Esophagus muscularis mucosa (tissue), 4 donors: ENCODE measurements around the gene KIFBP. TPM values are rescaled to one million over a fixed set of nuclear protein-coding genes. Genes with fewer than 3 reads are reported as not detected.
"Not testable (repeated sequence)": the region's sequence is repeated elsewhere in the genome, so short reads cannot be mapped to it uniquely, and the experiment has no call there.

ENCODE experiments used
- DNase-seq: peaks from one replicate; pipeline ENCODE4 v3.0.0-alpha.2; 2017; ENCODE audit errors: extremely low spot score
- H3K27ac ChIP-seq, 4 donors: fragments of 200-600 bp; sonication (generic); replicated peaks in 1 of 4; 1 replicate in 3 of 4; 2 replicates in 1 of 4; pipeline ENCODE4 v1.5.1; 2016 to 2019; ENCODE audit warnings: mild to moderate bottlenecking in 1 of 4
- H3K27me3 ChIP-seq, 4 donors: fragments of 200-600 bp; sonication (generic); one replicate each; pipeline versions ENCODE4 v1.5.1 to v1.6.0; 2016 to 2019
- H3K36me3 ChIP-seq, 4 donors: fragments of 200-600 bp; sonication (generic); one replicate each; pipeline ENCODE4 v1.5.1; 2016 to 2019
- H3K4me1 ChIP-seq, 4 donors: fragments of 200-600 bp; sonication (generic); one replicate each; pipeline ENCODE4 v1.5.1; 2016 to 2019
- H3K4me3 ChIP-seq, 4 donors: fragments of 200-600 bp; sonication (generic); 1 replicate in 2 of 4; 2 replicates in 2 of 4; pipeline ENCODE4 v1.5.1; 2016 to 2019; ENCODE audit warnings: mild to moderate bottlenecking in 4 of 4, moderate library complexity in 1 of 4
- H3K9me3 ChIP-seq, 4 donors: fragments of 200-600 bp; sonication (generic); 1 replicate in 3 of 4; 2 replicates in 1 of 4; pipeline ENCODE4 v1.5.1; 2016 to 2019
- EP300 ChIP-seq: sonication (generic); formaldehyde crosslinking; IDR thresholded peaks from one replicate; pipeline ENCODE4 v1.6.1; 2017; ENCODE audit warnings: antibody characterized with exemption
- POLR2A ChIP-seq: fragments of 450-650 bp; IDR thresholded peaks from one replicate; pipeline ENCODE4 v1.6.1; 2017; ENCODE audit warnings: antibody characterized with exemption, moderate library complexity, mild to moderate bottlenecking, low read depth
- POLR2AphosphoS5 ChIP-seq, 2 donors: sonication (generic); formaldehyde crosslinking; IDR thresholded peaks; one replicate each; pipeline ENCODE4 v1.6.1; 2017; ENCODE audit warnings: antibody characterized with exemption in 2 of 2
- WGBS: methylation state at CpG from one replicate; pipeline ENCODE4 v1.1.5; 2018; 5-methylcytosine and 5-hydroxymethylcytosine counted together
- intact Hi-C: fragments of 100-400 bp; cut with DNase I; formaldehyde crosslinking; loops from one replicate; pipeline ENCODE4 v1.15.1; 2023
- total RNA-seq, 4 donors: library from RNA; depleted of rRNA; stranded (reverse); fragments of >200 nt; gene quantifications; one replicate each; pipeline versions ENCODE4 v1.1.0 to v1.2.1, GENCODE V29; 2016
- TF ChIP-seq, protein P1 (sequence below), 3 experiments: fragments of 200-600 bp in 2 of 3; fragments of 450-650 bp in 1 of 3; sonication (generic) in 2 of 3; IDR thresholded peaks; one replicate each; pipeline ENCODE4 v1.5.1; 2017 to 2019; ENCODE audit warnings: antibody characterized with exemption in 3 of 3, mild to moderate bottlenecking in 2 of 3, moderate library complexity in 1 of 3

KIFBP gene
- 10 to 100 TPM; 29.1 to 46.8 (median 38.2) TPM for total RNA-seq

- Histone ChIP-seq H3K4me1 (peaks cover 44 to 55% (median 50%) of the 10 kb centered on the region in 4 donors), H3K27ac (peak within 1 kb of the TSS; percentile 84 to 89 (median 88)), H3K27me3 (no peaks in the 10 kb centered on the region), H3K4me3 (peak within 1 kb of the TSS; percentile 75 to 97 (median 80)), H3K9me3 (no peaks in the 10 kb centered on the region), H3K36me3 (peaks cover 6 to 22% (median 13%) of the 10 kb centered on the region in 4 donors)
- peak; percentile 98 for DNase-seq
- TF ChIP-seq, protein P1, sequence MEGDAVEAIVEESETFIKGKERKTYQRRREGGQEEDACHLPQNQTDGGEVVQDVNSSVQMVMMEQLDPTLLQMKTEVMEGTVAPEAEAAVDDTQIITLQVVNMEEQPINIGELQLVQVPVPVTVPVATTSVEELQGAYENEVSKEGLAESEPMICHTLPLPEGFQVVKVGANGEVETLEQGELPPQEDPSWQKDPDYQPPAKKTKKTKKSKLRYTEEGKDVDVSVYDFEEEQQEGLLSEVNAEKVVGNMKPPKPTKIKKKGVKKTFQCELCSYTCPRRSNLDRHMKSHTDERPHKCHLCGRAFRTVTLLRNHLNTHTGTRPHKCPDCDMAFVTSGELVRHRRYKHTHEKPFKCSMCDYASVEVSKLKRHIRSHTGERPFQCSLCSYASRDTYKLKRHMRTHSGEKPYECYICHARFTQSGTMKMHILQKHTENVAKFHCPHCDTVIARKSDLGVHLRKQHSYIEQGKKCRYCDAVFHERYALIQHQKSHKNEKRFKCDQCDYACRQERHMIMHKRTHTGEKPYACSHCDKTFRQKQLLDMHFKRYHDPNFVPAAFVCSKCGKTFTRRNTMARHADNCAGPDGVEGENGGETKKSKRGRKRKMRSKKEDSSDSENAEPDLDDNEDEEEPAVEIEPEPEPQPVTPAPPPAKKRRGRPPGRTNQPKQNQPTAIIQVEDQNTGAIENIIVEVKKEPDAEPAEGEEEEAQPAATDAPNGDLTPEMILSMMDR (IDR thresholded peaks at IDR 0.05): peak; percentile 39 to 52 (median 52)
- TF ChIP-seq EP300 (no peak), POLR2A (peak; percentile 32), POLR2AphosphoS5 (IDR thresholded peaks at IDR 0.05) (peak; percentile 97 to 98)
- intact Hi-C loops: loop anchor here (10.0 kb wide), 1 partner anchor 196 kb away; the partner anchor contains the start of gene SUPV3L1
- WGBS: 0% methylated on average over 33 of the region's 62 CpGs
These were observed at the start of gene KIFBP for GRCh38 chr10:68988530-68989316. KIFBP (plus strand) TSS chr10:68988803; CDS start chr10:68988833, 30 bp downstream.

- Histone ChIP-seq H3K4me3 (no peak overlapping the region), H3K4me1 (no peaks in the 10 kb centered on the region), H3K36me3 (peaks cover 36 to 99% (median 71%) of the 10 kb centered on the region in 4 donors), H3K9me3 (no peaks in the 10 kb centered on the region), H3K27ac (no peak overlapping the region), H3K27me3 (no peaks in the 10 kb centered on the region)
- WGBS: 95% methylated on average over 2 of the region's 2 CpGs
- intact Hi-C loops: no loop called here
- no peak for DNase-seq
- no peak for TF ChIP-seq POLR2AphosphoS5 (IDR thresholded peaks at IDR 0.05)
- TF ChIP-seq POLR2A: no peak
- TF ChIP-seq EP300: no peak
- TF ChIP-seq, protein P1 (IDR thresholded peaks at IDR 0.05): no peak
These were observed 49.7 kb upstream of the KIFBP start for GRCh38 chr10:68938884-68939283.

DNA sequence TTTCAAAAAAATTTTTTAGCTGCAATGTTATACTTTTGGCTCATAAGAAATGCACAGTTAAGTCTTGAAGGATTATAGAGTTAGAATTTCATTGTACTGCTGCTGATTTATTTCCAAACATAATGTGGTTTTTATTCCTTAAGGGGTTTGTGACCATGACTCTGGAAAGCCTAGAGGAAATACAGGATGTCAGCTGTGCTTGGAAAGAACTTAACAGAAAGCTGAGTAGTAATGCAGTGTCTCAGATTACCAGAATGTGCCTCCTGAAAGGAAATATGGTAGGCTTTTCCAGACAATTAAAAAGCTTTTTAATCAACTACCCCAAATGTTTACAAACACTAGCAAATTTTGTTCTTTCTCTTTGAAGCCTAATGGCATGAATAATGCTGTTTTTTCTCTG lies 47.7 kb upstream of the KIFBP start:
- H3K9me3 ChIP-seq, H3K4me1 ChIP-seq, H3K27me3 ChIP-seq, DNase-seq, H3K4me3 ChIP-seq, H3K27ac ChIP-seq, intact Hi-C loops: not testable (repeated sequence)
- peaks cover 53 to 99% (median 75%) of the 10 kb centered on the region in 4 donors for H3K36me3 ChIP-seq

DNA sequence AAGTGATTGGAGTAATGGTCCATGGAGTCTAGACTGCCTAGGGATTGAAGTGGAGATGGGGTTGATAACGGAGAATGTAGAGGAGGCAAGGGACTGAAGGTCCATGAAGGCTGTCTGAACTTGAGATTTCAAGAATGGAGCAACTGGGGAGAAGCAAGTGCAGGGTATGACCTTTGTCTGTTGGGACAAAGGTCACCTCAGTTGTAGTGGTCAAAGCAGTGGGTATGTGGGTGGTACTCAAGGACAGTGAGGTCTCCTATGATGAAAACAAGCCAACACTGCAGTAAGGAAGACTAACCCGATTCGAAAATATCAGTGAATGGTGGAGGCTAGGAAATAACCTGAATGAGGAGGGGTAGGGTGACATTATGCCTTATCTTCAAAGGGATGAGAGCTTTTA lies 38.0 kb upstream of the KIFBP start:
- peaks cover 7 to 8% (median 8%) of the 10 kb centered on the region in 4 donors for H3K4me1 ChIP-seq
- no peak for DNase-seq
- H3K4me3 ChIP-seq: no peak overlapping the region
- TF ChIP-seq, protein P1 (IDR thresholded peaks at IDR 0.05): no peak
- TF ChIP-seq EP300: no peak
- no peak for TF ChIP-seq POLR2A
- no peak for TF ChIP-seq POLR2AphosphoS5 (IDR thresholded peaks at IDR 0.05)
- peaks cover 27 to 65% (median 52%) of the 10 kb centered on the region in 4 donors for H3K36me3 ChIP-seq
- H3K9me3 ChIP-seq: no peaks in the 10 kb centered on the region
- intact Hi-C loops: no loop called here
- WGBS: 96% methylated on average over 3 of the region's 3 CpGs
- no peaks in the 10 kb centered on the region for H3K27me3 ChIP-seq
- no peak overlapping the region for H3K27ac ChIP-seq

DNA sequence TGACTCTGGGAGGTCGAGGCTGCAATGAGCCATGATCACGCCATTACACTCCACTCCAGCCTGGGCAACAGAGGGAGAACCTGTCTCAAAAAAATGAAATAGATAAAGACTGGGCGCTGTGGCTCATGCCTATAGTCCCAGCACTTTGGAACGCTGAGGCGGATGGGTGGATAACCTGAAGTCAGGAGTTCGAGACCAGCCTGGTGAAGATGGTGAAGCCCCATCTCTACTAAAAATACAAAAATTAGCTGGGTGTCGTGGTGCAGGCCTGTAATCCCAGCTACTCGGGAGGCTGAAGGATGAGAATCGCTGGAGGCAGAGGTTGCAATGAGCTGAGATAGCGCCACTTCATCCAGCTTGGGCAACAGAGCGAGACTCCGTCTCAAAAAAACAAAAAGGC lies 33.7 kb upstream of the KIFBP start:
- 91% methylated on average over 12 of the region's 12 CpGs for WGBS
- H3K9me3 ChIP-seq: no peaks in the 10 kb centered on the region
- H3K27me3 ChIP-seq: no peaks in the 10 kb centered on the region
- intact Hi-C loops: no loop called here
- H3K4me3 ChIP-seq: peak overlapping the region in 3 of 4 donors; percentile 73 to 94 (median 87)
- no peak for DNase-seq
- peaks cover under 1 to 27% (median 14%) of the 10 kb centered on the region in 4 donors for H3K36me3 ChIP-seq
- H3K27ac ChIP-seq: peak overlapping the region in 1 of 4 donors; percentile 92
- H3K4me1 ChIP-seq: peaks cover 19 to 38% (median 32%) of the 10 kb centered on the region in 4 donors
- no peak for TF ChIP-seq POLR2AphosphoS5 (IDR thresholded peaks at IDR 0.05)
- no peak for TF ChIP-seq POLR2A
- TF ChIP-seq, protein P1 (IDR thresholded peaks at IDR 0.05): no peak
- TF ChIP-seq EP300: no peak
